GM23338 (cell line): ENCODE measurements around the gene OTOS.

ENCODE experiments used
- CREB1 ChIP-seq: fragments of 250-450 bp; sonication (Bioruptor Pico); IDR thresholded peaks from 2 replicates; pipeline ENCODE4 v1.5.0; 2020; ENCODE audit warnings: low read depth, mild to moderate bottlenecking, moderate library complexity
- EZH2 ChIP-seq: fragments of 200-600 bp; sonication (generic); IDR thresholded peaks from one replicate; pipeline ENCODE4 v1.8.0; 2017; ENCODE audit warnings: antibody characterized with exemption, mild to moderate bottlenecking, low read depth; ENCODE audit not compliant: unreplicated experiment
- EZH2phosphoT487 ChIP-seq: fragments of 200-600 bp; sonication (generic); IDR thresholded peaks from one replicate; pipeline ENCODE4 v1.8.1; 2018; ENCODE audit warnings: antibody characterized with exemption; ENCODE audit not compliant: unreplicated experiment
- JUNB ChIP-seq: IDR thresholded peaks from one replicate; pipeline ENCODE4 v1.6.1; 2016; ENCODE audit warnings: antibody characterized with exemption; ENCODE audit not compliant: unreplicated experiment
- NANOG ChIP-seq: IDR thresholded peaks from 2 replicates; pipeline ENCODE4 v1.6.1; 2016; ENCODE audit warnings: antibody characterized with exemption, borderline replicate concordance
- POLR2AphosphoS5 ChIP-seq: IDR thresholded peaks from 2 replicates; pipeline ENCODE4 v1.6.1; 2016; ENCODE audit warnings: antibody characterized with exemption, low read depth
- ZNF114 ChIP-seq: fragments of 250-450 bp; sonication (Bioruptor Pico); IDR thresholded peaks from 2 replicates; pipeline ENCODE4 v1.5.0; 2020; ENCODE audit warnings: mild to moderate bottlenecking, moderate library complexity
- TF ChIP-seq, protein P1 (sequence below), 2 experiments: fragments of 200-600 bp in 1 of 2; sonication (generic) in 1 of 2; conservative IDR thresholded peaks; 2 replicates each; pipeline versions ENCODE4 v1.5.1 to v1.6.1; 2016 to 2017; ENCODE audit warnings: antibody characterized with exemption in 2 of 2, low read depth in 2 of 2, mild to moderate bottlenecking in 2 of 2, moderate library complexity in 1 of 2
- TF ChIP-seq, protein P2 (sequence below): IDR thresholded peaks from one replicate; pipeline ENCODE4 v1.6.1; 2018; ENCODE audit warnings: antibody characterized with exemption; ENCODE audit not compliant: unreplicated experiment

DNA sequence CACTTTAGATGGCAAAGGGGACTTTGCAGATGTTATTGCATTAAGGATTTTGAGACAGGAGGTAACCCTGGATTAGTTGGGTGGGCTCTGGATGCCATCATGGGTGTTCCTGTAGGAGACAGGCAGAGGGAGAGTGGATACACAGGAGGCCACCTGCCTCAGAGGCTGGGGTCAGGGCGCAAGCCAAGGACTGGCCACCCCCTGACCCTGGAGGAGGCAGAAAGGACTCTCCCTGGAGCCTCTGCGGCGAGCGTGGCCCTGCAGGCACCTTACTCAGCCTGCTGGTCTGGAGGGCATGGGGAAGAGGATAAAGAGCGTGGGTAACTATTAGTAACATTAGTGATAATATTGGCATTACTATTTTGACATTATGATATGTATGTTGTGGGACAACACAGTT lies 21.6 kb upstream of the OTOS start:
- TF ChIP-seq, protein P1, sequence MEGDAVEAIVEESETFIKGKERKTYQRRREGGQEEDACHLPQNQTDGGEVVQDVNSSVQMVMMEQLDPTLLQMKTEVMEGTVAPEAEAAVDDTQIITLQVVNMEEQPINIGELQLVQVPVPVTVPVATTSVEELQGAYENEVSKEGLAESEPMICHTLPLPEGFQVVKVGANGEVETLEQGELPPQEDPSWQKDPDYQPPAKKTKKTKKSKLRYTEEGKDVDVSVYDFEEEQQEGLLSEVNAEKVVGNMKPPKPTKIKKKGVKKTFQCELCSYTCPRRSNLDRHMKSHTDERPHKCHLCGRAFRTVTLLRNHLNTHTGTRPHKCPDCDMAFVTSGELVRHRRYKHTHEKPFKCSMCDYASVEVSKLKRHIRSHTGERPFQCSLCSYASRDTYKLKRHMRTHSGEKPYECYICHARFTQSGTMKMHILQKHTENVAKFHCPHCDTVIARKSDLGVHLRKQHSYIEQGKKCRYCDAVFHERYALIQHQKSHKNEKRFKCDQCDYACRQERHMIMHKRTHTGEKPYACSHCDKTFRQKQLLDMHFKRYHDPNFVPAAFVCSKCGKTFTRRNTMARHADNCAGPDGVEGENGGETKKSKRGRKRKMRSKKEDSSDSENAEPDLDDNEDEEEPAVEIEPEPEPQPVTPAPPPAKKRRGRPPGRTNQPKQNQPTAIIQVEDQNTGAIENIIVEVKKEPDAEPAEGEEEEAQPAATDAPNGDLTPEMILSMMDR (conservative IDR thresholded peaks at IDR 0.05; ENCODE audit: low read depth in 2 of 2) = no peak
- TF ChIP-seq EZH2 = no peak
- TF ChIP-seq, protein P2, sequence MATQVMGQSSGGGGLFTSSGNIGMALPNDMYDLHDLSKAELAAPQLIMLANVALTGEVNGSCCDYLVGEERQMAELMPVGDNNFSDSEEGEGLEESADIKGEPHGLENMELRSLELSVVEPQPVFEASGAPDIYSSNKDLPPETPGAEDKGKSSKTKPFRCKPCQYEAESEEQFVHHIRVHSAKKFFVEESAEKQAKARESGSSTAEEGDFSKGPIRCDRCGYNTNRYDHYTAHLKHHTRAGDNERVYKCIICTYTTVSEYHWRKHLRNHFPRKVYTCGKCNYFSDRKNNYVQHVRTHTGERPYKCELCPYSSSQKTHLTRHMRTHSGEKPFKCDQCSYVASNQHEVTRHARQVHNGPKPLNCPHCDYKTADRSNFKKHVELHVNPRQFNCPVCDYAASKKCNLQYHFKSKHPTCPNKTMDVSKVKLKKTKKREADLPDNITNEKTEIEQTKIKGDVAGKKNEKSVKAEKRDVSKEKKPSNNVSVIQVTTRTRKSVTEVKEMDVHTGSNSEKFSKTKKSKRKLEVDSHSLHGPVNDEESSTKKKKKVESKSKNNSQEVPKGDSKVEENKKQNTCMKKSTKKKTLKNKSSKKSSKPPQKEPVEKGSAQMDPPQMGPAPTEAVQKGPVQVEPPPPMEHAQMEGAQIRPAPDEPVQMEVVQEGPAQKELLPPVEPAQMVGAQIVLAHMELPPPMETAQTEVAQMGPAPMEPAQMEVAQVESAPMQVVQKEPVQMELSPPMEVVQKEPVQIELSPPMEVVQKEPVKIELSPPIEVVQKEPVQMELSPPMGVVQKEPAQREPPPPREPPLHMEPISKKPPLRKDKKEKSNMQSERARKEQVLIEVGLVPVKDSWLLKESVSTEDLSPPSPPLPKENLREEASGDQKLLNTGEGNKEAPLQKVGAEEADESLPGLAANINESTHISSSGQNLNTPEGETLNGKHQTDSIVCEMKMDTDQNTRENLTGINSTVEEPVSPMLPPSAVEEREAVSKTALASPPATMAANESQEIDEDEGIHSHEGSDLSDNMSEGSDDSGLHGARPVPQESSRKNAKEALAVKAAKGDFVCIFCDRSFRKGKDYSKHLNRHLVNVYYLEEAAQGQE = no peak
- TF ChIP-seq JUNB = no peak
- no peak for TF ChIP-seq POLR2AphosphoS5
- TF ChIP-seq CREB1 (CRISPR knock-in tag) = no peak
- TF ChIP-seq NANOG = no peak
- no peak for TF ChIP-seq ZNF114
- no peak for TF ChIP-seq EZH2phosphoT487
